NCI-H345 treated with DMSO at 0.1 percent for 48 hours (cell line): ENCODE data around the gene CYB5R2.

Experiments
- DNase-seq: peaks from one replicate; lab custom pipeline; 2025; ENCODE audit not compliant: unreplicated experiment; lab: John Stamatoyannopoulos, UW

CYB5R2 gene

GRCh38 chr11:7638710-7639642, 34.3 kb downstream of the CYB5R2 start:
- DNase-seq = no peak

GRCh38 chr11:7637447-7638157, 35.7 kb downstream of the CYB5R2 start:
- DNase-seq = no peak

GRCh38 chr11:7636350-7636749, 37.0 kb downstream of the CYB5R2 start:
- no peak for DNase-seq

- no peak for DNase-seq
Measured at GRCh38 chr11:7635708-7636107, 37.6 kb downstream of the CYB5R2 start.

- no peak for DNase-seq
Measured at GRCh38 chr11:7635137-7635536, 38.2 kb downstream of the CYB5R2 start.

GRCh38 chr11:7632211-7632610, 41.1 kb downstream of the CYB5R2 start:
- no peak for DNase-seq

- DNase-seq = no peak
Measured at GRCh38 chr11:7630002-7630401, 43.3 kb downstream of the CYB5R2 start.

- DNase-seq = no peak
Measured at GRCh38 chr11:7628660-7629059, 44.6 kb downstream of the CYB5R2 start.

GRCh38 chr11:7622721-7623120, 50.6 kb downstream of the CYB5R2 start:
- DNase-seq = no peak

GRCh38 chr11:7621554-7621953, 51.7 kb downstream of the CYB5R2 start:
- no peak for DNase-seq

GRCh38 chr11:7621090-7621489, 52.2 kb downstream of the CYB5R2 start:
- DNase-seq = no peak

GRCh38 chr11:7619322-7619721, 54.0 kb downstream of the CYB5R2 start:
- DNase-seq = no peak

GRCh38 chr11:7617032-7617431, 56.3 kb downstream of the CYB5R2 start:
- no peak for DNase-seq
